GM18867 (cell line): Measurements from ENCODE around the gene UPF2.

ENCODE experiments used
- ATAC-seq: cut with Tn5 transposase; IDR thresholded peaks from one replicate; pipeline ENCODE4 v1.9.1; 2021; ENCODE audit warnings: mild to moderate bottlenecking, moderate library complexity; ENCODE audit not compliant: unreplicated experiment

The UPF2 gene

GRCh38 chr10:11871466-11871865 is 171.1 kb downstream of the UPF2 start:
- ATAC-seq, result no peak

GRCh38 chr10:11870900-11871400 is 171.7 kb downstream of the UPF2 start:
- ATAC-seq, result no peak

DNA sequence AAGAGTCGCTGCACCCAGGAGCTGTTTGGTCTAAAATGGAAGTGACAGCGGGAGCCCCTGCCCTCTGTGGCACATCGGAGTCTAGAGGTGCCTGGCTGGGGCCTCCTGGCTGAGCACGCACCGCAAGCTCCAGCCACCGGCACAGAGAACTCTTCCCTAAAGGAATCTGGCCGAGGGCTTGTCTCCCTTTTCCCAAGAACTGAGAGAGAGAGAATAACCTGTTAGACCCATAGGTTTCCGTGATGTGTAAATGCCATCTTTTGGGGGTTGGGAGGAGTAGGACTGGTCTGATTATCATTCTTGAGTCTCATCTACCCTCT is 172.2 kb downstream of the UPF2 start:
- no peak for ATAC-seq
